ENCODE measurements around the gene SLC35F1.

SLC35F1 gene

GRCh38 chr6:118101220-118101619, 194.2 kb downstream of the SLC35F1 start:
- no peak overlapping the region for H2AFZ ChIP-seq (ENCODE audit: low read depth, low read length)
- H3K4me3 ChIP-seq (ENCODE audit: low read length), result no peak overlapping the region
- H3K27me3 ChIP-seq (ENCODE audit: low read depth, low read length), result no peaks in the 10 kb centered on the region
- H3K4me1 ChIP-seq (ENCODE audit: low read length), result no peaks in the 10 kb centered on the region
- TF ChIP-seq CTCF (IDR thresholded peaks at IDR 0.05; ENCODE audit: low read depth, low read length) (no peak), EZH2phosphoT487 (IDR thresholded peaks at IDR 0.05; ENCODE audit: low read depth) (no peak)
- H4K20me1 ChIP-seq (ENCODE audit: insufficient read depth, low read length), result no peaks in the 10 kb centered on the region
- no peaks in the 10 kb centered on the region for H3K9me3 ChIP-seq (ENCODE audit: insufficient read depth, low read length)
- H3K4me2 ChIP-seq (ENCODE audit: low read length), result no peak overlapping the region
- H3K27ac ChIP-seq (ENCODE audit: low read length), result no peak overlapping the region
- H3K9ac ChIP-seq (ENCODE audit: low read length), result no peak overlapping the region
- H3K79me2 ChIP-seq (ENCODE audit: low read length), result no peaks in the 10 kb centered on the region
- H3K36me3 ChIP-seq (replicated peaks; ENCODE audit: low read depth, low read length), result no peaks in the 10 kb centered on the region

- no peaks in the 10 kb centered on the region for H3K36me3 ChIP-seq (replicated peaks; ENCODE audit: low read depth, low read length)
- no peak overlapping the region for H3K4me2 ChIP-seq (ENCODE audit: low read length)
- no peak overlapping the region for H3K9ac ChIP-seq (ENCODE audit: low read length)
- no peaks in the 10 kb centered on the region for H3K9me3 ChIP-seq (ENCODE audit: insufficient read depth, low read length)
- no peak overlapping the region for H2AFZ ChIP-seq (ENCODE audit: low read depth, low read length)
- TF ChIP-seq EZH2phosphoT487 (IDR thresholded peaks at IDR 0.05; ENCODE audit: low read depth) (no peak), CTCF (IDR thresholded peaks at IDR 0.05; ENCODE audit: low read depth, low read length) (no peak)
- no peak overlapping the region for H3K27ac ChIP-seq (ENCODE audit: low read length)
- no peaks in the 10 kb centered on the region for H4K20me1 ChIP-seq (ENCODE audit: insufficient read depth, low read length)
- H3K79me2 ChIP-seq (ENCODE audit: low read length), result no peaks in the 10 kb centered on the region
- no peaks in the 10 kb centered on the region for H3K4me1 ChIP-seq (ENCODE audit: low read length)
- H3K27me3 ChIP-seq (ENCODE audit: low read depth, low read length), result no peaks in the 10 kb centered on the region
- no peak overlapping the region for H3K4me3 ChIP-seq (ENCODE audit: low read length)
Observed at GRCh38 chr6:118101831-118102345, 194.8 kb downstream of the SLC35F1 start.

GRCh38 chr6:118102401-118102800, 195.3 kb downstream of the SLC35F1 start:
- H3K4me1 ChIP-seq (ENCODE audit: low read length), result no peaks in the 10 kb centered on the region
- H3K27me3 ChIP-seq (ENCODE audit: low read depth, low read length), result no peaks in the 10 kb centered on the region
- TF ChIP-seq EZH2phosphoT487 (IDR thresholded peaks at IDR 0.05; ENCODE audit: low read depth), result no peak
- no peaks in the 10 kb centered on the region for H3K79me2 ChIP-seq (ENCODE audit: low read length)
- H3K4me3 ChIP-seq (ENCODE audit: low read length), result no peak overlapping the region
- H4K20me1 ChIP-seq (ENCODE audit: insufficient read depth, low read length), result no peaks in the 10 kb centered on the region
- no peak overlapping the region for H3K27ac ChIP-seq (ENCODE audit: low read length)
- no peak overlapping the region for H3K9ac ChIP-seq (ENCODE audit: low read length)
- H3K4me2 ChIP-seq (ENCODE audit: low read length), result no peak overlapping the region
- no peaks in the 10 kb centered on the region for H3K36me3 ChIP-seq (replicated peaks; ENCODE audit: low read depth, low read length)
- no peaks in the 10 kb centered on the region for H3K9me3 ChIP-seq (ENCODE audit: insufficient read depth, low read length)
- H2AFZ ChIP-seq (ENCODE audit: low read depth, low read length), result no peak overlapping the region

- H2AFZ ChIP-seq (ENCODE audit: low read depth, low read length), result no peak overlapping the region
- H4K20me1 ChIP-seq (ENCODE audit: insufficient read depth, low read length), result no peaks in the 10 kb centered on the region
- H3K4me2 ChIP-seq (ENCODE audit: low read length), result no peak overlapping the region
- no peak overlapping the region for H3K9ac ChIP-seq (ENCODE audit: low read length)
- H3K36me3 ChIP-seq (replicated peaks; ENCODE audit: low read depth, low read length), result no peaks in the 10 kb centered on the region
- no peaks in the 10 kb centered on the region for H3K4me1 ChIP-seq (ENCODE audit: low read length)
- no peak overlapping the region for H3K4me3 ChIP-seq (ENCODE audit: low read length)
- no peak overlapping the region for H3K27ac ChIP-seq (ENCODE audit: low read length)
- TF ChIP-seq EZH2phosphoT487 (IDR thresholded peaks at IDR 0.05; ENCODE audit: low read depth) (no peak), CTCF (IDR thresholded peaks at IDR 0.05; ENCODE audit: low read depth, low read length) (no peak)
- no peaks in the 10 kb centered on the region for H3K27me3 ChIP-seq (ENCODE audit: low read depth, low read length)
- H3K9me3 ChIP-seq (ENCODE audit: insufficient read depth, low read length), result no peaks in the 10 kb centered on the region
- H3K79me2 ChIP-seq (ENCODE audit: low read length), result no peaks in the 10 kb centered on the region
Observed at GRCh38 chr6:118103381-118104146, 196.5 kb downstream of the SLC35F1 start.
